HG03039 (cell line): Measurements from ENCODE around the gene AGPAT3.

Source experiments
- ATAC-seq: cut with Tn5 transposase; IDR thresholded peaks from one replicate; pipeline ENCODE4 v1.9.1; 2021; ENCODE audit warnings: mild to moderate bottlenecking, moderate library complexity; ENCODE audit not compliant: unreplicated experiment

The AGPAT3 gene

GRCh38 chr21:43988506-43989230 lies 123.6 kb downstream of the AGPAT3 start:
- no peak for ATAC-seq

- ATAC-seq: no peak
Observed at GRCh38 chr21:43989401-43989800, 124.4 kb downstream of the AGPAT3 start.

GRCh38 chr21:43991447-43991991 lies 126.5 kb downstream of the AGPAT3 start:
- no peak for ATAC-seq

- ATAC-seq: no peak
Observed at GRCh38 chr21:43992121-43992520, 127.1 kb downstream of the AGPAT3 start.

GRCh38 chr21:43993420-43993934 lies 128.5 kb downstream of the AGPAT3 start:
- no peak for ATAC-seq

DNA sequence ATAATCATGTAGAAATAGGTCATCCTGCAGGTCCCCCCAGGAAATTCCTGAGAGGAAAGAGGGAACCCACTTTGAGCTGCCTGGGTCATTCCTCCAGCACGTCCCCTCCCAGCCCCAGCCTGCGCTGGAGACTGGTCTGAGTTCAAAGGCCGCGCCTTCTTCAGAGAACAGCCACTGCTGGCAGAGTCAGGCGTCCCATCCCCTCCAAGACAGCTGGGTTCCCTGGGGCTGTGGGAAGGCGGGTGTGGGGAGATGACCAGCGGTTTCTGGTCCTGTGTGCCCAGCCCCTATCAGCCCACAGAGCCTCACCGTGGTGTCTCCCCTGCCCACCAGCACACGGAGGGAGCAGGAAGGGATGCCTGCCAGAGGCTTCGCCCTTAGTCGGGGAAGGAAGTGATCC lies 129.1 kb downstream of the AGPAT3 start:
- ATAC-seq: no peak

DNA sequence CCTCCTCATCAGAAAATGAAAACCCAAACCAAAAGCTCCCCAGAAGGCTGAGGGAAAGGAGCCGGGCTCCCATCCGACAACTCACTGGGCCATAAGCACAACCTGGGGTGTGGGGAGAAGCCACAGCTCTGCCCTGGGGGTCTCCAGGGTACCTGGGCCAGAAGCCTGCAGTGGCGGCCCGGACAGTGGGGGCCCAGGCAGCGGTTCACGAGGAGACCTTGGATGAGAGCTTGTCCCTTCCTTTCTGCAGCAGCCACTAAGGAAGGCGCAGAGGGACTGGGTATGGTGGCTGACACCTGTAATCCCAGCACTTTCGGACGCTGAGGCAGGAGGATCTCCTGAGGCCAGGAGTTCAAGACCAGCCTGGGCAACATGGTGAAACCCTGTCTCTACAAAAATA lies 129.6 kb downstream of the AGPAT3 start:
- ATAC-seq: no peak

- no peak for ATAC-seq
Observed at GRCh38 chr21:43995521-43996105, 130.6 kb downstream of the AGPAT3 start.

- ATAC-seq: no peak
Observed at GRCh38 chr21:43997766-43998742, 133.0 kb downstream of the AGPAT3 start.

- no peak for ATAC-seq
Observed at GRCh38 chr21:44000360-44000759, 135.3 kb downstream of the AGPAT3 start.

- no peak for ATAC-seq
Observed at GRCh38 chr21:44002511-44002910, 137.5 kb downstream of the AGPAT3 start.

DNA sequence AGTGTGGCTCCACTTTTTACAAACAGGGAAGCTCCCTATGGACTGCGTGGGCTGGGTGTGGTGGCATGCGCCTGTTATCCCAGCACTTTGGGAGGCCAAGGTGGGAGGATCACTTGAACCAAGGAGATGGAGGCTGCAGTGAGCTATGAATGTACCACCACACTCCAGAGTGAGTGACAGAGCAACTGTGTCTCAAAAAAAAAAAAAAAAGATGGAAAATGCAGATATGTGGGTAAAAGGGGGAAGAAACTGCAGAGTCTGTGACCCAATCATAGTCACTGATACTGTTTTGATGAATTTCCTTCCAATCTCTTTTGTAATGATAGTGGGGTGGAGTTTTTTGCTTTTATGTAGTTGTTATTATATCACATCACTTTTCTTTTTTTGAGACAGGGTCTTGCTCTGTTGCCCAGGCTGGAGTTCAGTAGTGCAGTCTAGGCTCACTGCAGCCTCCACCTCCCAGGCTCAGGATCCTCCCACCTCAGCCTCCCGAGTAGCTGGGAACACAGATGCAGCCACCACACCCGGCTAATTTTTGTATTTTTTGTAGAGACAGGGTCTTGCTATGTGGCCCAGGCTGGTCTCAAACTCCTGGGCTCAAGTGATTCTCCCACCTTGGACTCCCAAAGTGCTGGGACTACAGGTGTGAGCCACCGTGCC lies 138.4 kb downstream of the AGPAT3 start:
- no peak for ATAC-seq

GRCh38 chr21:44005071-44005470 lies 140.0 kb downstream of the AGPAT3 start:
- no peak for ATAC-seq

- no peak for ATAC-seq
Observed at GRCh38 chr21:44005593-44005992, 140.6 kb downstream of the AGPAT3 start.

DNA sequence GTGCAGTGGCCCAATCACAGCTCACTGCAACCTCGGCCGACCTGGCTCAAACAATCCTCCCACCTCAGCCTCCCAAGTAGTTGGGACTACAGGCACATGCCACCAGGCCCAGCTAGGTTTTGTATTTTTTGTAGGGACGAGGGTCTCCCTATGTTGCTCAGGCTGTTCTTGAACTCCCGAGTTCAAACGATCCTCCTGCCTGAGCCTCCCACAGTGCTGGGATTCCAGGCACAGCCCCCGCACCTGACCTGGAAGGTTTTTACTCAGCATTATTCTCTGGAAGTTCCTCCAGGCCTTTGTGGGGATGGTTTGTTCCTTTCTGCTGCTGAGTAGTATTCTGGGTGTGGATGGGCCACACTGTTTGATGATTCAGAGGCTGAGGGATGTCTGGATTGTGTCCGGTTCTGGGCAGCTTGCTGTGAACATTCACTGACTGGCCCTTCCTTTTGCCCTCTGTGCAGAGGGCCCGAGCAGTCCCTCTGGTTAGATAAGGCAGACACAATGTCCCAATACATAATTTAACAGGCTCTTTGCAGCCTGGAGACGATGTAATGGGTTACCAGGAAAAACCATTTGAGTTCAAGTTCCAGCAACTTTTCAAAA lies 141.1 kb downstream of the AGPAT3 start:
- ATAC-seq: no peak

- no peak for ATAC-seq
Observed at GRCh38 chr21:44006656-44007055, 141.6 kb downstream of the AGPAT3 start.

DNA sequence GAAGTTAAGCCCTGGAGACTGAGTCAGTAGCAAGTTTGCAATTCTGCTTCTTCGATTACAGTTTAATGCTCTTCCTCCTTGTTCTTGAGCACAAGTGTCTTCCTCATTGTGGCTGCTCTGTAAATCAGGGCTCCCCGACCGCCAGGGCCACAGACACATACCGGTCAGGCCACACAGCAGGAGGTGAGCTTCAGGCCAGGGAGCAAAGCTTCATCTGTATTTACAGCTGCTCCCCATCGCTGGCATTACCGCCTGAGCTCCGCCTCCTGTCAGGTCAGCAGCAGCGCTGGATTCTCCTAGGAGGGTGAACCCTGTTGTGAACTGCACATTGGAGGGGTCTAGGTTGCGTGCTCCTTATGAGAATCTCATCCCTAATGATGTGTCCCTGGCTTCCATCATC lies 145.4 kb downstream of the AGPAT3 start:
- no peak for ATAC-seq

DNA sequence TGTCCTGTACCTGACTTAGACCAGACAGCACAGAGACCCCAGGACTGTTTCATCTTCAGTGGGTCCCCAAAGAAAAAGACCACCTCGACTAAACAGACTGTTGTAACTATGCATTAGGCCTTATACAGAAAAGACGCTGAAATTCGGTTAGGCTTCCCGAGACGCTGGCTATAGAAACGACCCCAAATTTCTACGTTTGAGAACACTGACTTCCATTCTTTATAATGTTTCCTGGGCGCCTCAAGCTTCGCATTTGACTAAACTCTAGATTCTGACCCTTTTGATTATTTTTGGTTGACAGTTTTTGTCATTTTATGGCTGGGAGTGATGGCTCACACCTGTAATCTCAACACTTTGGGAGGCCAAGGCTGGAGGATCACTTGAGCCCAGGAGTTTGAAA lies 146.1 kb downstream of the AGPAT3 start:
- no peak for ATAC-seq

GRCh38 chr21:44011579-44012473 lies 146.8 kb downstream of the AGPAT3 start, which contains the start of gene TRAPPC10:
TSS of gene TRAPPC10 (plus strand) at chr21:44012309. CDS start at chr21:44012494, 185 bp downstream.
- peak; percentile 58 for ATAC-seq
